ENCODE data around the gene GNAQ.

GNAQ gene

GRCh38 chr9:78031893-78032729, 500 bp upstream of the GNAQ start:
- no peak for FAIRE-seq
- DNase-seq (ENCODE audit: low spot score): peak; percentile 91

- DNase-seq (ENCODE audit: low spot score) (no peak), FAIRE-seq (no peak)
Observed at GRCh38 chr9:78030553-78031443, 813 bp downstream of the GNAQ start.

GRCh38 chr9:78030296-78030552, 1.4 kb downstream of the GNAQ start:
- FAIRE-seq (no peak), DNase-seq (ENCODE audit: low spot score) (peak; percentile 34)

- FAIRE-seq (peak; percentile 46), DNase-seq (ENCODE audit: low spot score) (no peak)
Observed at GRCh38 chr9:78029551-78030295, 1.9 kb downstream of the GNAQ start.

- DNase-seq (ENCODE audit: low spot score) (no peak), FAIRE-seq (peak; percentile 10)
Observed at GRCh38 chr9:78028926-78029325, 2.7 kb downstream of the GNAQ start.

- DNase-seq (ENCODE audit: low spot score) (no peak), FAIRE-seq (peak; percentile 61)
Observed at GRCh38 chr9:78026947-78027346, 4.7 kb downstream of the GNAQ start.

GRCh38 chr9:78026416-78026815, 5.2 kb downstream of the GNAQ start:
- peak; percentile 75 for FAIRE-seq
- no peak for DNase-seq (ENCODE audit: low spot score)

GRCh38 chr9:78025186-78025585, 6.4 kb downstream of the GNAQ start:
- FAIRE-seq (peak; percentile 59), DNase-seq (ENCODE audit: low spot score) (no peak)

GRCh38 chr9:78023003-78023741, 8.4 kb downstream of the GNAQ start:
- peak; percentile 92 for DNase-seq (ENCODE audit: low spot score)
- FAIRE-seq: peak; percentile 98

- FAIRE-seq (no peak), DNase-seq (ENCODE audit: low spot score) (no peak)
Observed at GRCh38 chr9:78021697-78022096, 9.9 kb downstream of the GNAQ start.

GRCh38 chr9:78017190-78017693, 14.4 kb downstream of the GNAQ start:
- FAIRE-seq: peak; percentile 28
- no peak for DNase-seq (ENCODE audit: low spot score)

- DNase-seq (ENCODE audit: low spot score): no peak
- FAIRE-seq: no peak
Observed at GRCh38 chr9:78015241-78015640, 16.4 kb downstream of the GNAQ start.

- no peak for DNase-seq (ENCODE audit: low spot score)
- FAIRE-seq: no peak
Observed at GRCh38 chr9:78014776-78015175, 16.8 kb downstream of the GNAQ start.

GRCh38 chr9:78013934-78014333, 17.7 kb downstream of the GNAQ start:
- no peak for FAIRE-seq
- no peak for DNase-seq (ENCODE audit: low spot score)

- FAIRE-seq: no peak
Observed at GRCh38 chr9:78011049-78011448, 20.6 kb downstream of the GNAQ start.

GRCh38 chr9:78010445-78010844, 21.2 kb downstream of the GNAQ start:
- FAIRE-seq: no peak

More at GRCh38 chr9:78011049-78011448, 20.6 kb downstream of the GNAQ start:
- DNase-seq (ENCODE audit: low spot score): no peak

GRCh38 chr9:78009186-78009585, 22.4 kb downstream of the GNAQ start:
- DNase-seq (ENCODE audit: low spot score) (no peak), FAIRE-seq (no peak)

More at GRCh38 chr9:78010445-78010844, 21.2 kb downstream of the GNAQ start:
- DNase-seq (ENCODE audit: low spot score): no peak

- DNase-seq (ENCODE audit: low spot score) (no peak), FAIRE-seq (no peak)
Observed at GRCh38 chr9:78006734-78007133, 24.9 kb downstream of the GNAQ start.

- FAIRE-seq (no peak), DNase-seq (ENCODE audit: low spot score) (no peak)
Observed at GRCh38 chr9:78005231-78006002, 26.2 kb downstream of the GNAQ start.

Data from RCC 7860 (cell line).